ENCODE data around the gene TRIM41. TPM values are rescaled to one million over a fixed set of nuclear protein-coding genes. Genes with fewer than 3 reads are reported as not detected.

TRIM41 gene
- total and polyA plus RNA-seq, 2 of the 13 experiments (the other 11 are each of a cell fraction or from before 2014, with no cell fraction given): 10.2 to 16.7 TPM

DNA sequence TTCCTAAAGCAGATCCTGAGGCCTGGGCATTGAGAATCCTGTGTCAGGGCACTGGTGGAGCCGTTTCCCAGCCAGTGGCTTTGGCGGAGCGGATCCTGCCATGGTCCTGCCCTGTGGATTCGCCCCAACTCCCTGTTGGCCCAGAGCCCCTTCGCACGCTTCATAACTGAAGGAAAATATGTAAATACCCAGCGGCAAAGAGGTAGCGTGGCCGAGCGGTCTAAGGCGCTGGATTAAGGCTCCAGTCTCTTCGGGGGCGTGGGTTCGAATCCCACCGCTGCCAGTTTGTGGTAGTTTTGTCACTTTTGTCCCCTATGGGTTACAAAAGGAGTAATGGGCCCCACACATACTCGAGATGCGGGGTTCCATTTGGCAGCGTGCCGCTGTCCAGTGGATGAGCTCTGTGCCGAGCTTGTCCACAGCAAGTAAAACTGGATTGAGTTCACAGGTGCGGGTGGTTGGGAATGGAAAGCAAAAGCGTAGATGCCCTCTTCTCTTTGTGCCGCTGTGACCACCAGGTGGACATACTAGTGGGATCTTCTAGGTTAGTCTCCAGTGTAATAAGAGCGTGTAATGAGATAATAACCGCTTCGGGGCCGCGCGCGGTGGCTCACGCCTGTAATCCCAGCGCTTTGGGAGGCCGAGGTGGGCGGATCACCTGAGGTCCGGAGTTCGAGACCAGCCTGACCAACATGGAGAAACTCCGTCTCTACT, 35.4 kb upstream of the TRIM41 start (continued):
- TF ChIP-seq, protein P1, sequence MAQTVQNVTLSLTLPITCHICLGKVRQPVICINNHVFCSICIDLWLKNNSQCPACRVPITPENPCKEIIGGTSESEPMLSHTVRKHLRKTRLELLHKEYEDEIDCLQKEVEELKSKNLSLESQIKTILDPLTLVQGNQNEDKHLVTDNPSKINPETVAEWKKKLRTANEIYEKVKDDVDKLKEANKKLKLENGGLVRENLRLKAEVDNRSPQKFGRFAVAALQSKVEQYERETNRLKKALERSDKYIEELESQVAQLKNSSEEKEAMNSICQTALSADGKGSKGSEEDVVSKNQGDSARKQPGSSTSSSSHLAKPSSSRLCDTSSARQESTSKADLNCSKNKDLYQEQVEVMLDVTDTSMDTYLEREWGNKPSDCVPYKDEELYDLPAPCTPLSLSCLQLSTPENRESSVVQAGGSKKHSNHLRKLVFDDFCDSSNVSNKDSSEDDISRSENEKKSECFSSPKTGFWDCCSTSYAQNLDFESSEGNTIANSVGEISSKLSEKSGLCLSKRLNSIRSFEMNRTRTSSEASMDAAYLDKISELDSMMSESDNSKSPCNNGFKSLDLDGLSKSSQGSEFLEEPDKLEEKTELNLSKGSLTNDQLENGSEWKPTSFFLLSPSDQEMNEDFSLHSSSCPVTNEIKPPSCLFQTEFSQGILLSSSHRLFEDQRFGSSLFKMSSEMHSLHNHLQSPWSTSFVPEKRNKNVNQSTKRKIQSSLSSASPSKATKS (CRISPR knock-in tag; IDR thresholded peaks at IDR 0.05): no peak
- TF ChIP-seq MED8 (CRISPR knock-in tag; IDR thresholded peaks at IDR 0.05; ENCODE audit: insufficient replicate concordance) (peak; percentile 24), PHF5A (CRISPR knock-in tag; IDR thresholded peaks at IDR 0.05; ENCODE audit: low read depth, unreplicated experiment) (no peak), ZNF841 (CRISPR knock-in tag; IDR thresholded peaks at IDR 0.05; ENCODE audit: borderline replicate concordance) (no peak), ZNF33A (CRISPR knock-in tag; IDR thresholded peaks at IDR 0.05; ENCODE audit: borderline replicate concordance) (no peak; the same call in 1 of the 2 replicates), ZNF282 (IDR thresholded peaks at IDR 0.05; ENCODE audit: partially characterized antibody) (no peak), NONO (IDR thresholded peaks at IDR 0.05) (no peak), NONO (CRISPR knock-in tag; conservative IDR thresholded peaks at IDR 0.05) (peak; percentile 50; the same call in 1 of the 2 replicates), ZNF556 (CRISPR knock-in tag; IDR thresholded peaks at IDR 0.05; ENCODE audit: borderline replicate concordance) (peak; percentile 89), MED13 (CRISPR knock-in tag; IDR thresholded peaks at IDR 0.05) (0 out of 2 replicates have a peak, but pooled peaks have one; percentile 29)
- TF ChIP-seq, protein P2, sequence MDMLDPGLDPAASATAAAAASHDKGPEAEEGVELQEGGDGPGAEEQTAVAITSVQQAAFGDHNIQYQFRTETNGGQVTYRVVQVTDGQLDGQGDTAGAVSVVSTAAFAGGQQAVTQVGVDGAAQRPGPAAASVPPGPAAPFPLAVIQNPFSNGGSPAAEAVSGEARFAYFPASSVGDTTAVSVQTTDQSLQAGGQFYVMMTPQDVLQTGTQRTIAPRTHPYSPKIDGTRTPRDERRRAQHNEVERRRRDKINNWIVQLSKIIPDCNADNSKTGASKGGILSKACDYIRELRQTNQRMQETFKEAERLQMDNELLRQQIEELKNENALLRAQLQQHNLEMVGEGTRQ (IDR thresholded peaks at IDR 0.05; ENCODE audit: low read depth, low read length): no peak
- TF ChIP-seq, protein P2 (CRISPR knock-in tag; IDR thresholded peaks at IDR 0.05; ENCODE audit: borderline replicate concordance): 0 out of 2 replicates have a peak, but pooled peaks have one; percentile 16
